ENCODE results near the gene BHLHE41. TPM values are rescaled to one million over a fixed set of nuclear protein-coding genes. Genes with fewer than 3 reads are reported as not detected.

Gene BHLHE41
- total and polyA plus RNA-seq, 4 donors = 0.17 to 0.29 (median 0.23) TPM; not detected in 1

DNA sequence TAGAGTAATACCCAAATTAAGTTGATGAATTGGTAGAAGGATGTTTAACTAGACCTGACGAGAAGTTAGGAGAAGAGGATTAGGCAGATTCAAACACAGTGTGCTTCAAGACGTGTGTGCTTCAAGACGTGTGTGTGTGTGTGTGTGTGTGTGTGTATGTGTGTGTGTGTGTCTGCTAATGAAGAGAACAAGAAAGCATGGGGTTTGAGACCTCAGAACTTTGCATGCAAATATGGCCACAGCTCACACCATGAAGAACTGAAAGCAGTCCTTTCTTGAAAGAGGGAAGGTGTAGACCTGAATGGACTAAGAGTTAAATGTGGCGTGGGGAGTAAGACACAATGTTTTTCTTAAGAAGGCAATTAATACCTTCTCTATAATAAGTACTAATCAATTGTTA, 38.1 kb upstream of the BHLHE41 start:
- no peak overlapping the region for H3K4me3 ChIP-seq (ENCODE audit: low read depth in 1 of 3, low read length in 3 of 3)
- peaks cover 0 to 5% (median under 1%) of the 10 kb centered on the region in 4 donors for H3K27me3 ChIP-seq (ENCODE audit: control insufficient read depth in 4 of 4, insufficient read depth in 4 of 4, low read length in 3 of 4)
- H3K9me3 ChIP-seq (ENCODE audit: control insufficient read depth in 4 of 4, low read length in 3 of 4) = no peaks in the 10 kb centered on the region
- 77% methylated on average over 4 of the region's 4 CpGs for WGBS
- TF ChIP-seq, protein P1, sequence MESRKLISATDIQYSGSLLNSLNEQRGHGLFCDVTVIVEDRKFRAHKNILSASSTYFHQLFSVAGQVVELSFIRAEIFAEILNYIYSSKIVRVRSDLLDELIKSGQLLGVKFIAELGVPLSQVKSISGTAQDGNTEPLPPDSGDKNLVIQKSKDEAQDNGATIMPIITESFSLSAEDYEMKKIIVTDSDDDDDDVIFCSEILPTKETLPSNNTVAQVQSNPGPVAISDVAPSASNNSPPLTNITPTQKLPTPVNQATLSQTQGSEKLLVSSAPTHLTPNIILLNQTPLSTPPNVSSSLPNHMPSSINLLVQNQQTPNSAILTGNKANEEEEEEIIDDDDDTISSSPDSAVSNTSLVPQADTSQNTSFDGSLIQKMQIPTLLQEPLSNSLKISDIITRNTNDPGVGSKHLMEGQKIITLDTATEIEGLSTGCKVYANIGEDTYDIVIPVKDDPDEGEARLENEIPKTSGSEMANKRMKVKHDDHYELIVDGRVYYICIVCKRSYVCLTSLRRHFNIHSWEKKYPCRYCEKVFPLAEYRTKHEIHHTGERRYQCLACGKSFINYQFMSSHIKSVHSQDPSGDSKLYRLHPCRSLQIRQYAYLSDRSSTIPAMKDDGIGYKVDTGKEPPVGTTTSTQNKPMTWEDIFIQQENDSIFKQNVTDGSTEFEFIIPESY (IDR thresholded peaks at IDR 0.05) = no peak
- TF ChIP-seq FOXA2 (IDR thresholded peaks at IDR 0.05) (no peak), HNF4A (conservative IDR thresholded peaks at IDR 0.05) (no peak), RXRA (IDR thresholded peaks at IDR 0.05) (no peak), JUND (IDR thresholded peaks at IDR 0.05) (no peak), YY1 (IDR thresholded peaks at IDR 0.05) (no peak), SP1 (IDR thresholded peaks at IDR 0.05) (no peak)
- TF ChIP-seq, protein P2, sequence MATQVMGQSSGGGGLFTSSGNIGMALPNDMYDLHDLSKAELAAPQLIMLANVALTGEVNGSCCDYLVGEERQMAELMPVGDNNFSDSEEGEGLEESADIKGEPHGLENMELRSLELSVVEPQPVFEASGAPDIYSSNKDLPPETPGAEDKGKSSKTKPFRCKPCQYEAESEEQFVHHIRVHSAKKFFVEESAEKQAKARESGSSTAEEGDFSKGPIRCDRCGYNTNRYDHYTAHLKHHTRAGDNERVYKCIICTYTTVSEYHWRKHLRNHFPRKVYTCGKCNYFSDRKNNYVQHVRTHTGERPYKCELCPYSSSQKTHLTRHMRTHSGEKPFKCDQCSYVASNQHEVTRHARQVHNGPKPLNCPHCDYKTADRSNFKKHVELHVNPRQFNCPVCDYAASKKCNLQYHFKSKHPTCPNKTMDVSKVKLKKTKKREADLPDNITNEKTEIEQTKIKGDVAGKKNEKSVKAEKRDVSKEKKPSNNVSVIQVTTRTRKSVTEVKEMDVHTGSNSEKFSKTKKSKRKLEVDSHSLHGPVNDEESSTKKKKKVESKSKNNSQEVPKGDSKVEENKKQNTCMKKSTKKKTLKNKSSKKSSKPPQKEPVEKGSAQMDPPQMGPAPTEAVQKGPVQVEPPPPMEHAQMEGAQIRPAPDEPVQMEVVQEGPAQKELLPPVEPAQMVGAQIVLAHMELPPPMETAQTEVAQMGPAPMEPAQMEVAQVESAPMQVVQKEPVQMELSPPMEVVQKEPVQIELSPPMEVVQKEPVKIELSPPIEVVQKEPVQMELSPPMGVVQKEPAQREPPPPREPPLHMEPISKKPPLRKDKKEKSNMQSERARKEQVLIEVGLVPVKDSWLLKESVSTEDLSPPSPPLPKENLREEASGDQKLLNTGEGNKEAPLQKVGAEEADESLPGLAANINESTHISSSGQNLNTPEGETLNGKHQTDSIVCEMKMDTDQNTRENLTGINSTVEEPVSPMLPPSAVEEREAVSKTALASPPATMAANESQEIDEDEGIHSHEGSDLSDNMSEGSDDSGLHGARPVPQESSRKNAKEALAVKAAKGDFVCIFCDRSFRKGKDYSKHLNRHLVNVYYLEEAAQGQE (IDR thresholded peaks at IDR 0.05) = no peak
- TF ChIP-seq, protein P3, sequence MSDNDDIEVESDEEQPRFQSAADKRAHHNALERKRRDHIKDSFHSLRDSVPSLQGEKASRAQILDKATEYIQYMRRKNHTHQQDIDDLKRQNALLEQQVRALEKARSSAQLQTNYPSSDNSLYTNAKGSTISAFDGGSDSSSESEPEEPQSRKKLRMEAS (IDR thresholded peaks at IDR 0.05) = no peak
- H3K27ac ChIP-seq (ENCODE audit: low read depth in 1 of 2, low read length in 2 of 2) = no peak overlapping the region
- H3K36me3 ChIP-seq (ENCODE audit: control insufficient read depth in 4 of 4, insufficient read depth in 3 of 4, low read depth in 1 of 4, low read length in 3 of 4) = no peaks in the 10 kb centered on the region
- no peaks in the 10 kb centered on the region for H3K4me1 ChIP-seq (ENCODE audit: control insufficient read depth in 4 of 4, insufficient read depth in 4 of 4, low read length in 3 of 4)
- no peak overlapping the region for H3K9ac ChIP-seq (ENCODE audit: low read depth in 1 of 2, low read length in 2 of 2)
- no peak for DNase-seq (ENCODE audit: low spot score)

DNA sequence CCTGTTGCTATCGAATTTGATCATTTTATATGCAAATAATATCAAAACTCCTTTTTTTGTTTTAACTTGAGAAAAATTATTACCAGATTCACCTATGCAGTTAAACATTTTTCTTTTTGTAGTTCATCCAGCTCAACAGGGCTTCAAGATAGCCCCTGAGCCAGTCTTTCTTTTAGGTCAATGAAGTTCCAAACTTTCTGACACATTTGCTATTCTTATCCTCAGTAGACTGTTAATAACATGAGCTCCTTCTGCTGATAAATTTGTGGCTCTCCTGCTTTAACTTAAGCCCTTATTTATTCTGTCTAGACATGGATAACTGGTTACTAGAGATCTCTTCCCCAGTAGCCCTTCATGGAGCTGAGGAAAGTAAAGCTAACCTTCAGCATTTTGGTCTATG, 37.3 kb upstream of the BHLHE41 start:
- peaks cover 0 to 5% (median under 1%) of the 10 kb centered on the region in 4 donors for H3K27me3 ChIP-seq (ENCODE audit: control insufficient read depth in 4 of 4, insufficient read depth in 4 of 4, low read length in 3 of 4)
- H3K9ac ChIP-seq (ENCODE audit: low read depth in 1 of 2, low read length in 2 of 2) = no peak overlapping the region
- DNase-seq (ENCODE audit: low spot score) = no peak
- H3K4me3 ChIP-seq (ENCODE audit: low read depth in 1 of 3, low read length in 3 of 3) = no peak overlapping the region
- no peaks in the 10 kb centered on the region for H3K9me3 ChIP-seq (ENCODE audit: control insufficient read depth in 4 of 4, low read length in 3 of 4)
- TF ChIP-seq, protein P4, sequence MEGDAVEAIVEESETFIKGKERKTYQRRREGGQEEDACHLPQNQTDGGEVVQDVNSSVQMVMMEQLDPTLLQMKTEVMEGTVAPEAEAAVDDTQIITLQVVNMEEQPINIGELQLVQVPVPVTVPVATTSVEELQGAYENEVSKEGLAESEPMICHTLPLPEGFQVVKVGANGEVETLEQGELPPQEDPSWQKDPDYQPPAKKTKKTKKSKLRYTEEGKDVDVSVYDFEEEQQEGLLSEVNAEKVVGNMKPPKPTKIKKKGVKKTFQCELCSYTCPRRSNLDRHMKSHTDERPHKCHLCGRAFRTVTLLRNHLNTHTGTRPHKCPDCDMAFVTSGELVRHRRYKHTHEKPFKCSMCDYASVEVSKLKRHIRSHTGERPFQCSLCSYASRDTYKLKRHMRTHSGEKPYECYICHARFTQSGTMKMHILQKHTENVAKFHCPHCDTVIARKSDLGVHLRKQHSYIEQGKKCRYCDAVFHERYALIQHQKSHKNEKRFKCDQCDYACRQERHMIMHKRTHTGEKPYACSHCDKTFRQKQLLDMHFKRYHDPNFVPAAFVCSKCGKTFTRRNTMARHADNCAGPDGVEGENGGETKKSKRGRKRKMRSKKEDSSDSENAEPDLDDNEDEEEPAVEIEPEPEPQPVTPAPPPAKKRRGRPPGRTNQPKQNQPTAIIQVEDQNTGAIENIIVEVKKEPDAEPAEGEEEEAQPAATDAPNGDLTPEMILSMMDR (IDR thresholded peaks at IDR 0.05; ENCODE audit: low read depth, low read length, missing input control) = no peak
- TF ChIP-seq EGR1 (IDR thresholded peaks at IDR 0.05; ENCODE audit: low read depth in 2 of 2) = no peak
- TF ChIP-seq SP1 (IDR thresholded peaks at IDR 0.05) = no peak
- TF ChIP-seq, protein P3 (IDR thresholded peaks at IDR 0.05) = no peak
- TF ChIP-seq JUND (IDR thresholded peaks at IDR 0.05) = no peak
- TF ChIP-seq, protein P5, sequence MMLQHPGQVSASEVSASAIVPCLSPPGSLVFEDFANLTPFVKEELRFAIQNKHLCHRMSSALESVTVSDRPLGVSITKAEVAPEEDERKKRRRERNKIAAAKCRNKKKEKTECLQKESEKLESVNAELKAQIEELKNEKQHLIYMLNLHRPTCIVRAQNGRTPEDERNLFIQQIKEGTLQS (IDR thresholded peaks at IDR 0.05) = no peak
- TF ChIP-seq NR2F2 (IDR thresholded peaks at IDR 0.05) = no peak
- no peak for TF ChIP-seq FOXA1 (IDR thresholded peaks at IDR 0.05)
- no peak for TF ChIP-seq HNF4G (IDR thresholded peaks at IDR 0.05)
- TF ChIP-seq, protein P1 (IDR thresholded peaks at IDR 0.05) = no peak
- no peak for TF ChIP-seq RXRA (IDR thresholded peaks at IDR 0.05)
- no peak for TF ChIP-seq GABPA (IDR thresholded peaks at IDR 0.05 in 1 of 2, conservative IDR thresholded peaks at IDR 0.05 in 1 of 2)
- TF ChIP-seq RAD21 (IDR thresholded peaks at IDR 0.05) = no peak
- TF ChIP-seq FOXA2 (IDR thresholded peaks at IDR 0.05) = no peak
- no peak for TF ChIP-seq YY1 (IDR thresholded peaks at IDR 0.05)
- no peak for TF ChIP-seq TAF1 (conservative IDR thresholded peaks at IDR 0.05)
- TF ChIP-seq HNF4A (conservative IDR thresholded peaks at IDR 0.05) = no peak
- TF ChIP-seq, protein P2 (IDR thresholded peaks at IDR 0.05) = no peak
- no peaks in the 10 kb centered on the region for H3K4me1 ChIP-seq (ENCODE audit: control insufficient read depth in 4 of 4, insufficient read depth in 4 of 4, low read length in 3 of 4)
- H3K36me3 ChIP-seq (ENCODE audit: control insufficient read depth in 4 of 4, insufficient read depth in 3 of 4, low read depth in 1 of 4, low read length in 3 of 4) = no peaks in the 10 kb centered on the region
- H3K27ac ChIP-seq (ENCODE audit: low read depth in 1 of 2, low read length in 2 of 2) = no peak overlapping the region
- WGBS = 79% methylated on average over 1 of the region's 1 CpG

Measured in liver (tissue), 9 donors.